Keratinocyte (primary cell): ENCODE data around the gene PMIS2. TPM values are rescaled to one million over a fixed set of nuclear protein-coding genes. Genes with fewer than 3 reads are reported as not detected.

Experiments used
- DNase-seq: peaks from one replicate; pipeline ENCODE4 v3.0.0-alpha.2; 2011; ENCODE audit warnings: low read depth, missing footprints, low spot score
- FAIRE-seq: peaks from 2 replicates; lab custom pipeline; 2011; peaks lifted over from hg19 to GRCh38; lab: Jason Lieb, UNC
- H2AFZ ChIP-seq: 2 replicates; pipeline ENCODE4 v1.6.0; 2012; ENCODE audit warnings: low read length, control low read depth, inconsistent platforms; ENCODE audit not compliant: control insufficient read depth
- H3K27ac ChIP-seq: 2 replicates; pipeline ENCODE4 v1.5.1; 2011; ENCODE audit warnings: low read length; ENCODE audit not compliant: control insufficient read depth, insufficient read depth
- H3K27me3 ChIP-seq: 3 replicates; pipeline ENCODE4 v1.6.0; 2011; ENCODE audit warnings: low read length; ENCODE audit not compliant: control insufficient read depth, insufficient read depth; ENCODE audit errors: extremely low read depth
- H3K36me3 ChIP-seq, 2 experiments: 2 replicates in 1 of 2; 3 replicates in 1 of 2; pipeline ENCODE4 v1.5.1; 2011; ENCODE audit warnings: low read length in 2 of 2, mild to moderate bottlenecking in 1 of 2; ENCODE audit not compliant: control insufficient read depth in 2 of 2, insufficient read depth in 2 of 2; ENCODE audit errors: extremely low read depth in 1 of 2
- H3K4me1 ChIP-seq: 3 replicates; pipeline ENCODE4 v1.5.1; 2011; ENCODE audit warnings: low read length; ENCODE audit not compliant: control insufficient read depth, insufficient read depth; ENCODE audit errors: extremely low read depth
- H3K4me2 ChIP-seq: 3 replicates; pipeline ENCODE4 v1.6.0; 2011; ENCODE audit warnings: low read depth, low read length; ENCODE audit not compliant: control insufficient read depth, insufficient read depth; ENCODE audit errors: extremely low read depth
- H3K4me3 ChIP-seq, 3 experiments: fragments of 200-600 bp in 1 of 3; sonication (generic) in 1 of 3; 2 replicates in 2 of 3; 3 replicates in 1 of 3; pipeline ENCODE4 v1.5.1; 2011 to 2016; ENCODE audit warnings: low read length in 3 of 3, mild to moderate bottlenecking in 3 of 3, control low read depth in 2 of 3, inconsistent platforms in 1 of 3, low read depth in 1 of 3, mixed read lengths in 1 of 3, mixed run types in 1 of 3, moderate library complexity in 1 of 3; ENCODE audit not compliant: control insufficient read depth in 2 of 3, insufficient read depth in 2 of 3; ENCODE audit errors: extremely low read depth in 1 of 3
- H3K79me2 ChIP-seq: 2 replicates; pipeline ENCODE4 v1.6.0; 2012; ENCODE audit warnings: low read length; ENCODE audit not compliant: control insufficient read depth, insufficient read depth
- H3K9ac ChIP-seq: 3 replicates; pipeline ENCODE4 v1.6.0; 2011; ENCODE audit warnings: low read length; ENCODE audit not compliant: control insufficient read depth, insufficient read depth; ENCODE audit errors: extremely low read depth
- H3K9me1 ChIP-seq: 3 replicates; pipeline ENCODE4 v1.6.0; 2011; ENCODE audit warnings: low read length; ENCODE audit not compliant: control insufficient read depth, insufficient read depth; ENCODE audit errors: extremely low read depth
- H3K9me3 ChIP-seq: 2 replicates; pipeline ENCODE4 v1.5.1; 2012; ENCODE audit warnings: low read depth, low read length; ENCODE audit not compliant: control insufficient read depth
- H4K20me1 ChIP-seq: 3 replicates; pipeline ENCODE4 v1.6.0; 2011; ENCODE audit warnings: low read length; ENCODE audit not compliant: control insufficient read depth, insufficient read depth; ENCODE audit errors: extremely low read depth
- CTCF ChIP-seq, 3 experiments: IDR thresholded peaks in 1 of 3; conservative IDR thresholded peaks in 1 of 3; optimal IDR thresholded peaks in 1 of 3; 2 replicates in 2 of 3; 3 replicates in 1 of 3; pipeline versions ENCODE3 to v1.5.1; 2011; ENCODE audit warnings: low read length in 3 of 3, mild to moderate bottlenecking in 3 of 3, moderate library complexity in 2 of 3, control low read depth in 1 of 3, inconsistent platforms in 1 of 3; ENCODE audit not compliant: insufficient read depth in 2 of 3; ENCODE audit errors: extremely low read depth in 1 of 3
- EZH2 ChIP-seq: IDR thresholded peaks from one replicate; pipeline ENCODE4 v1.6.1; 2012; ENCODE audit warnings: inconsistent platforms, mild to moderate bottlenecking, low read length, moderate library complexity
- dilution Hi-C: fragments of 300-500 bp; cut with MboI; formaldehyde crosslinking; loops from one replicate; pipeline ENCODE4 v1.7.0; 2020; ENCODE audit warnings: low sequenced_read_pairs; ENCODE audit not compliant: extremely low pct_ligation_motif_present
- polyA plus RNA-seq, 5 experiments: library from polyadenylated mRNA; depleted of rRNA in 3 of 5; stranded (reverse) in 3 of 5; stranded (forward) in 1 of 5; unstranded in 1 of 5; fragments of >200 nt; gene quantifications; 1 replicate in 1 of 5; 2 replicates in 3 of 5; 3 replicates in 1 of 5; pipeline versions ENCODE4 v1.2.1 to v1.2.3, GENCODE V29; 2011 to 2012; ENCODE audit warnings: missing spikeins in 2 of 5, low read depth in 1 of 5, low replicate concordance in 1 of 5

Gene PMIS2
- polyA plus RNA-seq, 1 donor (not counting 4 experiments of a cell fraction or from before 2014, with no cell fraction given), result not detected

- Histone ChIP-seq H3K27me3 (no peaks in the 10 kb centered on the region), H3K9me3 (no peaks in the 10 kb centered on the region), H3K9ac (no peak overlapping the region), H3K4me3 (no peak overlapping the region), H4K20me1 (no peaks in the 10 kb centered on the region), H2AFZ (no peak overlapping the region), H3K4me2 (no peak overlapping the region), H3K4me1 (no peaks in the 10 kb centered on the region), H3K79me2 (no peaks in the 10 kb centered on the region), H3K9me1 (no peaks in the 10 kb centered on the region), H3K27ac (no peak overlapping the region), H3K36me3 (no peaks in the 10 kb centered on the region)
- no peak for DNase-seq
- no peak for FAIRE-seq
- TF ChIP-seq CTCF (optimal IDR thresholded peaks at IDR 0.05 in 1 of 3, IDR thresholded peaks at IDR 0.05 in 1 of 3, conservative IDR thresholded peaks at IDR 0.05 in 1 of 3; ENCODE audit: extremely low read depth in 1 of 3, insufficient read depth in 2 of 3, low read length in 3 of 3) (no peak), EZH2 (no peak)
- dilution Hi-C loops, result no loop called here
Measured at GRCh38 chr19:35571406-35571965, 14.5 kb upstream of the PMIS2 start.

GRCh38 chr19:35577918-35578317 lies 8.1 kb upstream of the PMIS2 start:
- Histone ChIP-seq H3K9me1 (no peaks in the 10 kb centered on the region), H3K4me3 (no peak overlapping the region), H3K36me3 (no peaks in the 10 kb centered on the region), H3K27ac (no peak overlapping the region), H3K9ac (no peak overlapping the region), H4K20me1 (no peaks in the 10 kb centered on the region), H3K9me3 (no peaks in the 10 kb centered on the region), H3K4me2 (no peak overlapping the region), H3K27me3 (no peaks in the 10 kb centered on the region), H2AFZ (no peak overlapping the region), H3K4me1 (no peaks in the 10 kb centered on the region), H3K79me2 (no peaks in the 10 kb centered on the region)
- FAIRE-seq (no peak), DNase-seq (no peak)
- dilution Hi-C loops, result no loop called here
- TF ChIP-seq EZH2, result no peak
- TF ChIP-seq CTCF (optimal IDR thresholded peaks at IDR 0.05 in 1 of 3, IDR thresholded peaks at IDR 0.05 in 1 of 3, conservative IDR thresholded peaks at IDR 0.05 in 1 of 3; ENCODE audit: extremely low read depth in 1 of 3, insufficient read depth in 2 of 3, low read length in 3 of 3), result no peak
